Gastroesophageal sphincter (tissue), 3 donors: ENCODE measurements around the gene AP4E1.

Experiments used
- EP300 ChIP-seq: sonication (generic); formaldehyde crosslinking; IDR thresholded peaks from one replicate; pipeline ENCODE4 v1.6.1; 2017; ENCODE audit warnings: antibody characterized with exemption, mild to moderate bottlenecking
- POLR2A ChIP-seq, 2 donors: fragments of 450-650 bp; IDR thresholded peaks; one replicate each; pipeline ENCODE4 v1.6.1; 2017; ENCODE audit warnings: antibody characterized with exemption in 2 of 2, mild to moderate bottlenecking in 2 of 2, moderate library complexity in 1 of 2
- TF ChIP-seq, protein P1 (sequence below), 4 experiments: fragments of 200-600 bp in 2 of 4; fragments of 450-650 bp in 2 of 4; sonication (generic) in 1 of 4; IDR thresholded peaks; one replicate each; pipeline ENCODE4 v1.5.1; 2017 to 2019; ENCODE audit warnings: antibody characterized with exemption in 4 of 4, mild to moderate bottlenecking in 2 of 4, moderate library complexity in 2 of 4

DNA sequence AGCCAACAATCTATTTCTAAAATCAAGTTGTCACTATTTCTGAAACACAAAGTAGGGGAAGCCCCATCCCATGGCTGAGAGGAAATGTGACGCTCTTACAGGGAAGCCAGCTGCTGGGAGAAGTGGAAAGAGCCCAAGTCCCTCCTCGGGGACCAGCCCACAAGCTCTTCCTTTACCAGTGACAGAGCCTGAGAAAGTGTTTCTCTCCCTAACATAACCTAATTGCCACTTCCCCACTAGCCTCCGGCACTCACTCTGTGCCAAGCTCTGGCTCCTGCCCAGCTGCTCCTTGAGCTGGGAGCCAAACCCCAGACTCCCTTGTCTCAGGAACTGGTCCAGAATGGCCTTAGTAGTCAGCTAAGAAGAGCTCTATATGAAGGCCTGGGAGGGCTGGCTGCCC, 143.3 kb downstream of the AP4E1 start:
- TF ChIP-seq, protein P1, sequence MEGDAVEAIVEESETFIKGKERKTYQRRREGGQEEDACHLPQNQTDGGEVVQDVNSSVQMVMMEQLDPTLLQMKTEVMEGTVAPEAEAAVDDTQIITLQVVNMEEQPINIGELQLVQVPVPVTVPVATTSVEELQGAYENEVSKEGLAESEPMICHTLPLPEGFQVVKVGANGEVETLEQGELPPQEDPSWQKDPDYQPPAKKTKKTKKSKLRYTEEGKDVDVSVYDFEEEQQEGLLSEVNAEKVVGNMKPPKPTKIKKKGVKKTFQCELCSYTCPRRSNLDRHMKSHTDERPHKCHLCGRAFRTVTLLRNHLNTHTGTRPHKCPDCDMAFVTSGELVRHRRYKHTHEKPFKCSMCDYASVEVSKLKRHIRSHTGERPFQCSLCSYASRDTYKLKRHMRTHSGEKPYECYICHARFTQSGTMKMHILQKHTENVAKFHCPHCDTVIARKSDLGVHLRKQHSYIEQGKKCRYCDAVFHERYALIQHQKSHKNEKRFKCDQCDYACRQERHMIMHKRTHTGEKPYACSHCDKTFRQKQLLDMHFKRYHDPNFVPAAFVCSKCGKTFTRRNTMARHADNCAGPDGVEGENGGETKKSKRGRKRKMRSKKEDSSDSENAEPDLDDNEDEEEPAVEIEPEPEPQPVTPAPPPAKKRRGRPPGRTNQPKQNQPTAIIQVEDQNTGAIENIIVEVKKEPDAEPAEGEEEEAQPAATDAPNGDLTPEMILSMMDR (IDR thresholded peaks at IDR 0.05) = no peak
- TF ChIP-seq POLR2A (IDR thresholded peaks at IDR 0.05) (no peak), EP300 (no peak)
